ENCODE measurements around the gene GAB1.

- TF ChIP-seq CTCF (IDR thresholded peaks at IDR 0.05) = no peak
- no peak for TF ChIP-seq ZFX (IDR thresholded peaks at IDR 0.05; ENCODE audit: borderline replicate concordance)
Measured at GRCh38 chr4:143383005-143383574, 46.4 kb downstream of the GAB1 start.

Measured in 22Rv1 (cell line).